ENCODE results near the gene DOCK6. TPM values are rescaled to one million over a fixed set of nuclear protein-coding genes. Genes with fewer than 3 reads are reported as not detected.
A peak's percentile ranks its signal among the peaks of the same experiment; 100 is the strongest.

DOCK6 gene
- total RNA-seq, 2 donors from 2014 or later = 93.8 to 111 TPM

DNA sequence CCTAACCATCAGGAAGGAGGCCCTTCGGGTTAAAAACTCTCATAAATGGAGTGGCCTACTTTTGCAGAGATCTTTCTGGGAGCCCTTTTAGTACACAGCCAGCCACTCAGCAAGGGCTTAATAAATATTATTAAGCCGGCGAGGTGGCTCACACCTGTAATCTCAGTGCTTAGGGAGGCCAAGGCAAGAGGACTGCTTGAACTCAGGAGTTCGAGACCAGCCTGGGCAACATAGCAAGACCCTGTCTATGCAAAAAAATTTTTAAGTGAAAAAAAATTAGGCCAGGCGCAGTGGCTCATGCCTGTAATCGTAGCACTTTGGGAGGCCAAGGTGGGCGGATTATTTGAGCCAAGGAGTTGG lies 64.2 kb downstream of the DOCK6 start:
- peak overlapping the region; percentile 96 for H3K27ac Mint-ChIP-seq
- peaks cover 7% of the 10 kb centered on the region for H3K4me1 Mint-ChIP-seq
- DNase-seq = no peak
- H3K4me3 Mint-ChIP-seq = peak overlapping the region; percentile 75
- Histone ChIP-seq H3K9me3 (ENCODE audit: control insufficient read depth, low read length) (no peaks in the 10 kb centered on the region), H3K36me3 (ENCODE audit: control insufficient read depth, insufficient read depth, low read length) (no peaks in the 10 kb centered on the region), H3K9ac (ENCODE audit: extremely low read depth, low read length, poor library complexity, severe bottlenecking) (peak overlapping the region; percentile 44), H3K4me1 (ENCODE audit: control insufficient read depth, insufficient read depth, low read length) (no peaks in the 10 kb centered on the region), H3K4me3 (ENCODE audit: low read length) (peak overlapping the region; percentile 68), H3K27ac (ENCODE audit: low read depth, low read length) (no peak overlapping the region), H3K27me3 (ENCODE audit: control insufficient read depth, insufficient read depth, low read length, poor library complexity, severe bottlenecking) (no peaks in the 10 kb centered on the region)
- peaks cover 7% of the 10 kb centered on the region for H3K36me3 Mint-ChIP-seq (ENCODE audit: low read depth)
- no peaks in the 10 kb centered on the region for H3K9me3 Mint-ChIP-seq
- no peaks in the 10 kb centered on the region for H3K27me3 Mint-ChIP-seq (ENCODE audit: insufficient read depth)
- TF ChIP-seq, protein P1, sequence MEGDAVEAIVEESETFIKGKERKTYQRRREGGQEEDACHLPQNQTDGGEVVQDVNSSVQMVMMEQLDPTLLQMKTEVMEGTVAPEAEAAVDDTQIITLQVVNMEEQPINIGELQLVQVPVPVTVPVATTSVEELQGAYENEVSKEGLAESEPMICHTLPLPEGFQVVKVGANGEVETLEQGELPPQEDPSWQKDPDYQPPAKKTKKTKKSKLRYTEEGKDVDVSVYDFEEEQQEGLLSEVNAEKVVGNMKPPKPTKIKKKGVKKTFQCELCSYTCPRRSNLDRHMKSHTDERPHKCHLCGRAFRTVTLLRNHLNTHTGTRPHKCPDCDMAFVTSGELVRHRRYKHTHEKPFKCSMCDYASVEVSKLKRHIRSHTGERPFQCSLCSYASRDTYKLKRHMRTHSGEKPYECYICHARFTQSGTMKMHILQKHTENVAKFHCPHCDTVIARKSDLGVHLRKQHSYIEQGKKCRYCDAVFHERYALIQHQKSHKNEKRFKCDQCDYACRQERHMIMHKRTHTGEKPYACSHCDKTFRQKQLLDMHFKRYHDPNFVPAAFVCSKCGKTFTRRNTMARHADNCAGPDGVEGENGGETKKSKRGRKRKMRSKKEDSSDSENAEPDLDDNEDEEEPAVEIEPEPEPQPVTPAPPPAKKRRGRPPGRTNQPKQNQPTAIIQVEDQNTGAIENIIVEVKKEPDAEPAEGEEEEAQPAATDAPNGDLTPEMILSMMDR (conservative IDR thresholded peaks at IDR 0.05) = no peak
- 81 to 85% methylated on average over 5 to 7 of the region's 7 CpGs for WGBS, 2 experiments (ENCODE audit: insufficient coverage in 1 of 2, insufficient read length in 1 of 2)

DNA sequence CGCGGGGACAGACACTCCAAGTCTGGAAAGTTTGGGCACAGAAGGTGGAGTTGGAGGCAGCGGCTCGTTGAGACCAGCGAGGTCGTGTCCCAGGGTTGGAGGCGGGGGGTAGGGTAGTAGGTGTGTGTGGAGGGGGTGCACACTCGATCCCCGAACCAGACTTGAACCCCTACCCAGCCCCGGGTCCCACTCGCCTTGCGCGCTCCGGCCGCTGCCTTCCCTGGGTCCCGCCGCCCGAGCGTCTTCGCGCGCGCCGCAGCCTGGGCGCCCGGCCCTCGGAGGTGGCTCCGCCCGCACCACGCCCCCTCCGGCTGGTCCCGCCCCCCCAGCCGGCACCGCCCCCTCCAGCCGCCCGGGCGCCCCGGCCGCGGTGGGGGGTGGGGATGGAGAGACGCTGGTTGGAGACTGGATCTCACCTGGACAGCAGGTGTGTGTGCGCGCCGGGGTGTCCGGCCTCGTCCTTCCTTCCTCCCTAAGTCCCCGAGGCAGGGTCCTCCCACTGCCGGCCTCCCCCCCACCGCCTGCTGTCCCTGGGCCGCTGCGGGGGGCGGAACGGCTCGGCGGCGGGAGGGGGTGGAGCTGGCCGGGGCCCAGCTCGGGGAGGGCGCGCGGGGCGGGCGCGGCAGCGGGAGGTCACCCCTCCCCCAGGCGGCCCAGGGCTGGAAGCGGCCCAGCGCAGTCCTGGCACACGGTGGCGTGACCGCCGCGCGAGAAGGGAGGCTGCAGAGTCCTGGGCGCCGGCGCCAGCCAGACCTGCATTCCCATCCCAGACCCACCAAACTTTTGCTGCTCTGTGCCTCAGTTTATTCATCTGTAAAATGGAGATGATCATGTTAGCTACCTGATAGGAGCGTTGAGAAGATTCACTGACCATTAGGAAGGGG lies 64.8 kb downstream of the DOCK6 start, which contains the start of gene KANK2:
Gene KANK2 (minus strand): TSS at position 255 of the 884 bp plus-strand sequence. CDS start 3,034 bp downstream, outside the sequence.
- H3K9me3 Mint-ChIP-seq = no peaks in the 10 kb centered on the region
- no peaks in the 10 kb centered on the region for H3K4me1 ChIP-seq (ENCODE audit: control insufficient read depth, insufficient read depth, low read length)
- no peaks in the 10 kb centered on the region for H3K27me3 Mint-ChIP-seq (ENCODE audit: insufficient read depth)
- H3K9me3 ChIP-seq (ENCODE audit: control insufficient read depth, low read length) = no peaks in the 10 kb centered on the region
- peak within 1 kb of the TSS; percentile 75 for H3K4me3 Mint-ChIP-seq
- H3K36me3 Mint-ChIP-seq (ENCODE audit: low read depth) = peaks cover 10% of the 10 kb centered on the region
- peak within 1 kb of the TSS; percentile 89 for H3K4me3 ChIP-seq (ENCODE audit: low read length)
- peak within 1 kb of the TSS; percentile 72 for H3K9ac ChIP-seq (ENCODE audit: extremely low read depth, low read length, poor library complexity, severe bottlenecking)
- peak; percentile 97 for DNase-seq
- 2 to 17% methylated on average over 22 to 76 of the region's 78 CpGs for WGBS, 2 experiments (ENCODE audit: insufficient coverage in 1 of 2, insufficient read length in 1 of 2)
- H3K27ac ChIP-seq (ENCODE audit: low read depth, low read length) = no peak within 1 kb of the TSS
- no peaks in the 10 kb centered on the region for H3K27me3 ChIP-seq (ENCODE audit: control insufficient read depth, insufficient read depth, low read length, poor library complexity, severe bottlenecking)
- TF ChIP-seq, protein P1 (conservative IDR thresholded peaks at IDR 0.05) = peak; percentile 41
- H3K4me1 Mint-ChIP-seq = peaks cover 7% of the 10 kb centered on the region
- no peaks in the 10 kb centered on the region for H3K36me3 ChIP-seq (ENCODE audit: control insufficient read depth, insufficient read depth, low read length)
- peak within 1 kb of the TSS; percentile 96 for H3K27ac Mint-ChIP-seq

DNA sequence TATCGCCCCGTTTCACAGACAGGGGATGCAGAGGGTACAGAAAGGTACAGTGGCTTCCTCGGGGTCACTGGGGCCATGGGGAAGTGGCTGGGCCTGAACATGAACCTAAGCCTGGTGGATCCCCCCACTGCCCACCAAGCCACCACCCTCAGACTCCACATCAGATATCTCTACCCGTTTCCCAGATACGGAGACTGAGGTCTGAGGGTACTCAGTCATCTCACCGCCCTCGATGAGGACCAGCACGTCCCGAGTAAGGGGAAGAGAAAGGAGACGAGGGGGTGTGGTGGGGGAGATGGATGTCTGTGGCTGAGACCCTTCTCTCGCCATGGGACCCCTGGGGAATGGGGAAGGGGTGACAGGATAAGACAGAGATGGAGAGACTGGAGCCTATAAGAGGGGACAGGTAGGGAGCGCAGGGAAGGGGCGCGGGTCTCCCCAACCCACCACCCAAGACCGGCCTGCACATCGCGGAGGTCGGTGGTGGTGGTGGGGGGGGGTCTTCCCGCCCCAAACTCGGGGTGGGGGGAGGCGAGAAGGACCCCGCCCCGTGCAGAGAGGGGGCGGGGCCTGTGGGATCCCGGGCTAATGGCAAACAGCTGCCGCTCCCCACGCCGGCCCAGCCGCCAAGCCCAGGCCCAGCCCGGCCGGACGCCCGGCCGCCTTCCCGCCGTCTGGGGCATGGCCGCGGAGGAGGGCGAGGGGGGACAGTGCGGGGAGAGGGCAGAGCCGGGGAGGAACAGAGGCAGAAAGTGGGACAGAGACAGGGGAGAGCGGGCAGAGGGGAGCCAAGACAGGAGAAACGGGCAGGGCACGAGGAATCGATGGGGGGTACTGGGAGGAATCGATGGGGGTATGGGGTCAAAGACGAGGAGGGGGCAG lies 65.7 kb downstream of the DOCK6 start:
- Histone ChIP-seq H3K4me3 (ENCODE audit: low read length) (peak overlapping the region; percentile 89), H3K9me3 (ENCODE audit: control insufficient read depth, low read length) (no peaks in the 10 kb centered on the region), H3K36me3 (ENCODE audit: control insufficient read depth, insufficient read depth, low read length) (peaks cover 6% of the 10 kb centered on the region), H3K27me3 (ENCODE audit: control insufficient read depth, insufficient read depth, low read length, poor library complexity, severe bottlenecking) (no peaks in the 10 kb centered on the region), H3K4me1 (ENCODE audit: control insufficient read depth, insufficient read depth, low read length) (no peaks in the 10 kb centered on the region), H3K9ac (ENCODE audit: extremely low read depth, low read length, poor library complexity, severe bottlenecking) (peak overlapping the region; percentile 72), H3K27ac (ENCODE audit: low read depth, low read length) (no peak overlapping the region)
- peak overlapping the region; percentile 75 for H3K4me3 Mint-ChIP-seq
- peak; percentile 79 for DNase-seq
- WGBS, 2 experiments (ENCODE audit: insufficient coverage in 1 of 2, insufficient read length in 1 of 2) = 20 to 46% methylated on average over 6 to 42 of the region's 47 CpGs
- H3K27ac Mint-ChIP-seq = peak overlapping the region; percentile 74
- no peaks in the 10 kb centered on the region for H3K9me3 Mint-ChIP-seq
- H3K36me3 Mint-ChIP-seq (ENCODE audit: low read depth) = peaks cover 19% of the 10 kb centered on the region
- peaks cover 7% of the 10 kb centered on the region for H3K4me1 Mint-ChIP-seq
- H3K27me3 Mint-ChIP-seq (ENCODE audit: insufficient read depth) = no peaks in the 10 kb centered on the region
- TF ChIP-seq, protein P1 (conservative IDR thresholded peaks at IDR 0.05) = no peak

All from endodermal cell (in vitro differentiated cells).